ENCODE results near the gene PSMD8. TPM values are rescaled to one million over a fixed set of nuclear protein-coding genes. Genes with fewer than 3 reads are reported as not detected.

Gene PSMD8
- total and polyA plus RNA-seq, 2 of the 8 experiments (the other 6 are each of a cell fraction or from before 2014, with no cell fraction given), result 170 to 486 TPM

DNA sequence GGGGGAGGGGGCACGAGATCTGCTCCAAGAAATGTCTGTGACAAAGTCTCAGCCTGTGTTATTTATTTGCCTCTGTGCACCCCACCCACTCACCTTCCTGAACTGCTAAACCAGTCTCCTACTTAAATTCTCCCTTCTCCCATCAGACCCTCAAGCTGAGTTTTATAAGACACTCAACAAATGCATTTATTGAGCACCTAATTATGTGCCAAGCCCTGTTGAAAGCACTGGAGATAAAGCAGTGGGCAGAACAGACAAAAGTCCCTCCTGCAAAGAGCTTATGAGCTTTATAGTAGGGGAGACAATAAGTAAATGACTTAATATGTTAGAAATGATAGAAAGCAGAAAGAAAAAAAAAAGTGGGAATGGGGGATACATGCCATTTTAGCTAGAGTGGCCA is 25.2 kb downstream of the PSMD8 start:
- Histone ChIP-seq H3K23me2 (ENCODE audit: low read depth, low read length) (peaks cover 5% of the 10 kb centered on the region; the same call in 1 of the 2 replicates), H3K27me3 (replicated peaks in 1 of 4; ENCODE audit: control insufficient read depth in 3 of 4, extremely low read depth in 1 of 4, insufficient read depth in 3 of 4, low read length in 3 of 4) (peaks cover 2 to 46% (median 43%) of the 10 kb centered on the region in 4 experiments), H3K4me2 (ENCODE audit: insufficient read depth in 1 of 2, low read depth in 2 of 2, low read length in 2 of 2) (no peak overlapping the region), H3K9ac (replicated peaks in 1 of 4; ENCODE audit: extremely low read depth in 1 of 4, low read depth in 3 of 4, low read length in 3 of 4) (no peak overlapping the region), H3K4me3 (ENCODE audit: extremely low read depth in 1 of 4, insufficient read depth in 2 of 4, low read depth in 3 of 4, low read length in 4 of 4) (no peak overlapping the region), H4K8ac (ENCODE audit: extremely low read depth, insufficient read depth, low read length) (no peak overlapping the region), H2BK15ac (ENCODE audit: low read length) (no peak overlapping the region), H3K27ac (ENCODE audit: low read depth, low read length) (no peak overlapping the region), H2BK20ac (ENCODE audit: low read length) (no peak overlapping the region), H3K56ac (replicated peaks; ENCODE audit: insufficient read length, low read depth, low read length) (no peak overlapping the region), H2BK5ac (ENCODE audit: low read depth, low read length) (no peak overlapping the region), H2AFZ (ENCODE audit: low read length) (no peak overlapping the region), H4K5ac (ENCODE audit: insufficient read length, low read depth, low read length) (no peak overlapping the region), H3K23ac (ENCODE audit: insufficient read length) (no peak overlapping the region), H2BK12ac (ENCODE audit: low read depth, low read length) (no peak overlapping the region), H4K91ac (replicated peaks; ENCODE audit: insufficient read length, low read length) (no peak overlapping the region), H3K4ac (replicated peaks; ENCODE audit: insufficient read length, low read depth, low read length) (no peak overlapping the region), H2BK120ac (replicated peaks; ENCODE audit: low read depth, low read length) (no peak overlapping the region), H4K20me1 (replicated peaks in 1 of 2; ENCODE audit: control insufficient read depth in 1 of 2, insufficient read depth in 2 of 2, low read length in 2 of 2) (no peaks in the 10 kb centered on the region), H3K9me3 (ENCODE audit: insufficient read depth in 2 of 2, low read depth in 1 of 2, low read length in 1 of 2) (no peaks in the 10 kb centered on the region), H3K14ac (ENCODE audit: insufficient read length) (no peak overlapping the region), H2AK5ac (ENCODE audit: low read depth, low read length) (no peak overlapping the region), H3K18ac (ENCODE audit: extremely low read depth, low read length) (no peak overlapping the region), H3K79me2 (ENCODE audit: control insufficient read depth in 1 of 2, insufficient read depth in 2 of 2, low read length in 2 of 2) (no peaks in the 10 kb centered on the region), H3K79me1 (ENCODE audit: low read depth, low read length) (no peaks in the 10 kb centered on the region), H3K4me1 (replicated peaks in 1 of 4; ENCODE audit: control insufficient read depth in 3 of 4, insufficient read depth in 4 of 4, low read length in 3 of 4) (no peaks in the 10 kb centered on the region; a peak in 2 of 7 replicates), H3K36me3 (ENCODE audit: control insufficient read depth in 2 of 4, insufficient read depth in 4 of 4, low read length in 3 of 4) (peaks cover 0 to 11% (median 0%) of the 10 kb centered on the region in 4 experiments; a peak in 1 of 8 replicates)
- 73% methylated on average over 1 of the region's 1 CpG; no CpG with 5 or more reads in 1 of the 2 experiments for WGBS, 2 experiments (ENCODE audit: extremely low coverage in 1 of 2, insufficient coverage in 1 of 2, insufficient read length in 1 of 2, insufficient replicate concordance in 2 of 2, low coverage in 1 of 2, low lambda C conversion rate in 2 of 2, missing lambda C conversion rate in 1 of 2)
- ChIA-PET POLR2A (ENCODE audit: partially characterized antibody) (interaction anchor here (0.6 to 6.1 kb wide), 8 partner anchors 10 to 460 kb away, joined by 3 to 38 read pairs (median 4); partner anchors contain the start of genes GGN and SPRED3), CTCF (ENCODE audit: partially characterized antibody) (interaction anchor here (0.6 to 1.4 kb wide), 3 partner anchors 15 to 316 kb away, joined by 3 to 4 read pairs (median 3); no protein-coding TSS in a partner anchor)
- DNase-seq (ENCODE audit: low read depth in 1 of 2, low spot score in 2 of 2) (no peak), FAIRE-seq (no peak)
- TF ChIP-seq RAD21 (IDR thresholded peaks at IDR 0.05 in 1 of 2, conservative IDR thresholded peaks at IDR 0.05 in 1 of 2; ENCODE audit: low read depth in 2 of 2, low read length in 2 of 2), result no peak
- TF ChIP-seq CBX8 (IDR thresholded peaks at IDR 0.05; ENCODE audit: borderline replicate concordance, low read depth, low read length), result no peak
- no peak for TF ChIP-seq JUN (IDR thresholded peaks at IDR 0.05; ENCODE audit: low read depth, low read length)
- no peak for TF ChIP-seq NRF1 (IDR thresholded peaks at IDR 0.05; ENCODE audit: low read depth, low read length)

All from H1 (cell line).